GM19455 (cell line): Measurements from ENCODE around the gene COQ2.
A peak's percentile ranks its signal among the peaks of the same experiment; 100 is the strongest.
"Not testable (repeated sequence)": the region's sequence is repeated elsewhere in the genome, so short reads cannot be mapped to it uniquely, and the experiment has no call there.

Experiments used
- ATAC-seq: cut with Tn5 transposase; IDR thresholded peaks from one replicate; pipeline ENCODE4 v1.9.1; 2021; ENCODE audit not compliant: unreplicated experiment

The COQ2 gene

DNA sequence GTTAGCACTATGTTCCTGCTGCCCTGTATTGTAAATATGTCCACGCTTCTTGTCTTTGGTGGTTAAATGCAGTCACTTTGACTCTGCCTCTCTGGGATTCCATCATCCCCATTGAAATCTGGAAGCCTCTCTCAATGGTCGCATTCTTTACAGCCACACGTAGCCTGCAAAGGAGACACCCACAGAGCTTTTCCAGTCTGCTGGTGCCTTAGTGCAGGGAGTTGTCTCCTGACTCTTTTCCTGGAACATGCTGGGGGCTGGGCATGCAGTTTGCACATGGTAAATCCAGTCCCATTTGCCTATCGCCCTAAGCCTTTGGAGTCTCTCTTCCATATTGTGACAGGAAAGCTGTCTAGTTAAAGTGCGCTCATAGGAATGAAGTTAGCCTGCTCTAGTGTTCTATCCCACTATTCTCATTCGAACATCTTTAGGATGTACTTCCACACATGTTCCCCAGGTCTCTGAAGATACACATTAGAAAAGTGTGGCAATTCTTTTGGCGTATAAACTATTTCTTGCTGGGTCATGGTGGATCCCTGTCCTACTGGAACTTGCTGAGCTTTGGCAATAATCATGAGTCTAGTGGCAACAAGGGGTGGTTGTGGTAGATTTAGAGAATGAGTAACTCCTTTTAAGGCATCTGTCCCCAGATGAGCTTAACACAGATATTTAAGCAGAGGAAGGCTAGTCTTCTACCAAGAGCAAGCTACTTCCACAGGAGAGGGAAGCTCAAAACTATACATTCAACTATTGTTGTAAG lies 33.7 kb downstream of the COQ2 start:
- no peak for ATAC-seq

DNA sequence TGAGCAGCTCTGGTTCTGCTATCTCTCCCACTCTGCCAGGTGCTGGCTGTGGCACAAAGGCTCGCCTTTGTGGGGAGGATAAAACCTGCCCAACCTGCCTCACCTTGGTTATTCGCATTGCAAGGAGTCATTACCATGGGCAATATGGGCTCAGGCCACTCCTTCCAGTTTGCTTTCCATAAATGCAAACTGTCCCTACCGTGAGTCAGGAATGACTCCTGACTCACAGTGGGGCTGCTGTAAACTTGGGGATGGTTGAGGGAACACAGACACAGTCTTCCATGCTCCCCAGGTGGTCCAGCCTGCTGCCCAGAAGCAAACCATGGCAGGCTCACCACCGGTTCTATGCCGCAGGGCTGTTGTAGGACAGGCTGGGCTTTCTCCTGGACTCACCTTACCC lies 36.1 kb downstream of the COQ2 start:
- no peak for ATAC-seq

DNA sequence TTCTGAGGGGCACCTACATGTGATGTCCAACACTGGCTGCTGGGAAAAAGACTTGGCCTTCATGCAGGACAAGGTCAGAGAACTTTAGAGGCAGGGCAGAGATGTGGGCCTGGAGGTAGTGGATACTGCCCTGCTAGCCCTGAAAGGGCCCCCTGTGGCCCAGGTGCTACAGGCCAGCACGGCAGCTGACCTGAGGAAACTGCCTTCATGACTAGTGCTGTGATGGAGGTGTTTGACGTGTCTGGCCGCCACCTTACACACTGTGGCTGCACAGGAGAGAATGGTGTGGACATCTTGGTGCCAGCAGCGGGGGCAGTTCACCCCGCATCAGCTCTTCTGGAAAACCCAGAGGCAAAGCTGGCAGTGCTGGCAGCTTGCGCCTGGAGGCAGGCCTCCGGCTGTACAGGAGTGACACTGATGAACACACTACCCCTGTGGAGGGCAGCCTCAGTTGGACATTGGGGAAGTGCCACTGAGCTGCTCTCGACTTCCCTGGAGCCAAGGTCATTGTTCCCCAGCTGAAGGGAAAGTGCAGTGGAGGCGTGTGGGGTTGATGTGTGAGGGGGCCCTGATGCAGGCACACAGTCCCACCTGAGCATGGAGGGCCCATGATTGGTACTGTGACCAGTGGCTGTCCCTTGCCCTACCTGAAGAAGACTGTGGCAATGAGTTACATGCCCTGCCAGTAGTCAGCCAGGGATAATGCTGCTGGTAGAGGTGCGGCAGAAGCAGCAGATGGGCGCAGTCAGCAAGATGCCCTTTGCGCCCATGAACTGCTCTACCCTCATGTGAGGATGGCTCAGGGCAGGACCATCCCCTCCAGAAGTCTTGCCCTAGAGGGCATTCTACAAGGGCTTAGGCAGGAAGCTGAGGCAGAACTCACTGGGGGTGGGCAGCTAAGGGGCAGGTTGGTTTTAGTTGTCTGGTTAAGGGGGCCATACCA lies 36.9 kb downstream of the COQ2 start:
- no peak for ATAC-seq

DNA sequence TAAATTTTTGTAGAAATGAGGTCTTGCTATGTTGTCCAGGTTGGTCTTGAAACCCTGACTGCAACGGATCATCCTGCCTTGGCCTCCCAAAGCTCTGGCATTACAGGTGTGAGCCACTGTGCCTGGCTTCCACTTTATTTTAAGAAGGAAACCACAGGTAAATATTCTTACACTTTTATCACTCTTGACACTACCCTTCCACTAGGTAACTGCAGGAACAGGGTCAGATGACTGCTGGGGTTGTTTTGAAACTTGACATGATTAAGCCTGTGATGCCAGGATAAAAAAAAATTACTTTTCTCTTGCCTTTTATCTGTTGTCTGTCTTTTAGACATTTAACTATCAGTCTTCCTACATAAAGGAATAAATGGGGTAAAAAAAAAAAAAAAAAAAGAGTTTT lies 43.5 kb downstream of the COQ2 start:
- no peak for ATAC-seq

DNA sequence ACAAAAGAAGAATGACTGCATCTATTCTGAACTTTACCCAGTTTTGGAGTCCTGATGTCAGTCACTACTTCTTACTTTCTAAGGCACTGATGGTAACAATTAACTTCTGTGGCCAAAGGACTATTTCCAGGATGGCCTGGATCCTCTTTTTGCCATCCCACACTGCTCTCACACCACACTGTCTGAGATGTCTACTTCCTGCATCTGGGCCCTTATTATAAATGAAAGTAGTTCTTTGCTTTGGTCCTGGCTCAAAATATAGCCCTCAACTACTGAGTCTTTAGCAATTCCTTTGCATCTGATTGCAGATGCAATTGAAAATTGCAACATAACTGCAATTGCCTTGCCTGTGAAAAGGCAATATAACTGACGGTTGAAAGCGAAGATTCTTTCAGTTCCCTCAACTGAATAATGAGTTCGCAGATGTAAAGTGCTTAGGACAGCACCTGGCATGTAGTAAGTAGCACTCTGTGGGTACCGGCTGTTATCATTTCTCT lies 44.2 kb downstream of the COQ2 start:
- ATAC-seq, result peak; percentile 90

DNA sequence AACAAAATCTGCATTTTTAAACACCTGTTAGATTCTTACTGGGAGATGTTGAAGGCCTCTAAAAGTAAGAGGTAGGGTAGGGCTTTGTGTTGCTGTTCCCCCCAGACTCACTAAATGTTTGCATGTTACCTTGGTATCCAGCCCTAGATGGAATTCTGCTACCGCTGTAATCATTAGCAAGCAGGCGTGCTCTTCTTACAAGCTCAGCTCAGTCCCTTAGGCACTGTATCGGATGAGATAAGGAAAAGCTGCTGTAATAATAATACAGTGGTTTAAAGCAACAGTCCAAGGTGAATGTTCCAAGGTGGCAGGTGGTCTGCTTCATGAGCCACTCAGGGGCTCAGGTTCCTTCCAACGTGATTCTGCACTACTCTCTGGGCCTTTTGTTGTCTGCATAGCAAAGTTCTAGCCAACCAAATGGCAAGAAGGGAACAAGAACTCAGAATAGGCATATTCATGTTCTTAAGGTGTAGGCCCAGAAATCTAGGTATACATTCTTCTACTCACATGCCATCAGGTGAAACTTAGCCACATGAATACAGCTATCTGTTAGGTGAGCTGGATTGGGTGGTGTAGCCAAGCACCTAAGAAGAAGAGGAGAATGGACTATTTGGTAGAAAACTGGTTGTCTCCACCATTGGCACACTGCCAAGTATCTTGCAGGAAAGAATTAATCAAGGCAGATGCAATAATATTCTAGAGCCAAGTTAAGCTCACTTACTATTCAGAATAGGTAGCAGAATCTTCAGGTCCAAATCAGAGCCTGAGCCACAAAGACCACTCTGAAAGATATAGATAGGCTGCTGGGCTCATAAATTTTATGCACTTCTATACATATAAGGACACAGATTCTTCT lies 46.0 kb downstream of the COQ2 start:
- ATAC-seq, result no peak

DNA sequence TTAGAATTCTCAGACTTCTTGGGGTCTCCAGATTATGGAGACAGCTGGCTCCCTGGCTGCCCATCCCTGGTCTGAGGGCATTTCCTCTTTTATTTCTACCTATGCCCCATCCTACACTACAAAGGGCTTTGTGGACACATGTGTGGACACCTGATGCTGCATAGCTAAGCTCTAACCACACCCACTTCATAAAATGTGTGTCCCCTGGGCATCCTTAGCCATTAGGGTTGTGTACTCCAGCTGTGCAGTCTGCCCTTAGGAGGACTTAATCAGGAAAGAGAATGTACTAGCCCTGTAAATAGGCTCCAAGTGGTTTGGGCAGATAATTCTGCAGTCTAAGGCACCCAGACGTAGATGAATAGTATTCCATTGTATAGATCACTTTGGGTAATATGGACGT lies 47.0 kb downstream of the COQ2 start:
- ATAC-seq, result no peak

DNA sequence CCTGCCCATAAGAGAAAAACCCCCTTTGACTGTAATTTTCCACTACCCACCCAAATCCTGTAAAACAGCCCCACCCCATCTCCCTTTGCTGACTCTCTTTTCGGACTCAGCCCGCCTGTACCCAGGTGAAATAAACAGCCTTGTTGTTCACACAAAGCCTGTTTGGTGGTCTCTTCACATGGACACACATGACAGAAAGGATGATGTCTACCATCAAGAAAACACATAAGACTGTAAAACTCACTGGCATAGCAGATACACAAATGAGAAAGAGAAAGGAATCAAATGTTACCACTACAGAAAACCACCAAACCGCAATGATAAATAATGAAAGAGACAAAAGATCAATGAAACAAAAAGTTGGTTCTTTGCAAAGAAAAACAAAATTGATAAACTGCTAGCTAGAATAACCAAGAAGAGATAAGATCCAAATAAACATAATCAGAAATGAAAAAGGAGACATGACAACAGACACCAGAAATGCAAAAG lies 48.9 kb downstream of the COQ2 start:
- not testable (repeated sequence) for ATAC-seq

DNA sequence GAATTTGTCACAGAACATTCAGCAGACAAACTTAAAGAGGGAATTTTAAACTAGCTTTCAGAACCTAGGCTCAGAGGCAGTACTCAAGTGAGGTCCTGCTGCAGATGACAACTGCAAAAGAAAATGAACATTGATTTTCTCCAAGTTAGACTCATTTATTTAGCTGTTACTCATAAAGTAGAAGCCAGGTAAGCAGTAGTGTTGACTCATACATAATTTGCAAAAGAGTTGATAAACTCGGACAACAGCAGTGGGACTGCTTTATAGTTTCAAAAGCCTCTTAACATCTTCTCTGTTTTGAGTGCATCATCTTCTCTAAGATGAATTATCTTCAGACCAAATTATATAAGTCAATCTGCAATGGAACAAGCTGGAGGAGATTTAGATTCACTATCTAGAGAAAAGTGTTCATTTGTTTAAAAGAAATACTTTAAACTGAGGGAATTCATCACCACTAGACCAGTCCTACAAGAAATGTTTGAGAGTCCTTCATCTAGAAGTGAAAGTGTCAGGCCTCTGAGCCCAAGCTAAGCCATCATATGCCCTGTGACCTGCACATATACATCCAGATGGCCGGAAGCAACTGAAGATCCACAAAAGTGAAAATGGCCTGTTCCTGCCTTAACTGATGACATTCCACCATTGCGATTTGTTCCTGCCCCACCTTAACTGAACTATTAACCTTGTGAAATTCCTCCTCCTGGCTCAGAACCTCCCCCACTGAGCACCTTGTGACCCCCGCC lies 49.5 kb downstream of the COQ2 start:
- no peak for ATAC-seq

DNA sequence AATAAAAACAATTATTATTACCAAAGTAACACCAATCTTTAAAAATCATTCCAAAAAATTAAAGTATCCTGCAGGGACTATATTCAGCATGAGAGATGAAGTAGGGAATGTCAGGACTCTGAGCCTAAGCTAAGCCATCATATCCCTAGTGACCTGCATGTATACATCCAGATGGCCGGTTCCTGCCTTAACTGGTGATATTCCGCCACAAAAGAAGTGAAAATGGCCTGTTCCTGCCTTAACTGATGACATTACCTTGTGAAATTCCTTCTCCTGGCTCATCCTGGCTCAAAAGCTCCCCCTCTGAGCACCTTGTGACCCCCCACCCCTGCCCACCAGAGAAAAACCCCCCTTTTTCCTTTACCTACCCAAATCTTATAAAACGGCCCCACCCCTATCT lies 50.2 kb downstream of the COQ2 start:
- not testable (repeated sequence) for ATAC-seq

DNA sequence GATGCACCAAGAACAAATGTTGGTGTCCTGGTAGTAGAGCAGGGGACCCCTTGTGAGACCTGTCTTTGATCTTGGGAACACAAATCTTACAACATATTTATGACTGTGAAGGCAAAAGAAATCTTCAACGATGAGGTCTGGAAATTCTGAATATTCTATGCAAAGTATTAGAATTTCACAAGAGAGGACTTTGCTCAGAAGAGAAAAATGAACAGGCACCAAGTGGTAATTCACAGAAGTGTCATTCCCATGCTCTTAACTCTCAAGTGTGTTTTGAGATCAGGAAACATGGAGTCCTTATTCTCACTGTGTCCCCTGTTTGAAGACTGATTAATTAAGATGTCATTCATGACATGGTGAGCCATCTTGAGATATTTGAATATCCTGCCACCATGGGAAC lies 52.5 kb downstream of the COQ2 start:
- ATAC-seq, result no peak

DNA sequence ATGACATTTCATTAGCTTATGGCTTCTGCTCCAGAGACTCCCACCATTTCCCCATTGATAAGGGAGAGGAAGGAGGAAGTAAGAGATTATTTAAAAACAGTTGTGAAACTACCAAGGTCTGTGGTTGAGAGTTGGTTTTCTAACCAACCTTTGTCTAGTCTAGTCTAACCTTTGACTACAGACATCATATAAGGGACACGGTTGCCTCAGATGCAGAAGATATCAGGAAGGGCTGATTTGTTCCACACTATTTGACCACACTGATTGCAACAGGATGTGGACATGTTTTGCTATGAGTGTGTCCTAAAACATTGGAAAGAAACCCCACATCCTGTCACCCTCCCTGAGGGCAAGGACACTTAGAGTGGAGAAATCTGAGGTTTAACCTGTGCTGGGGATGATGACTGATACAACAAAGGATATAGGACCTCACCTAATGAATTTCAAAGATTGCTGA lies 53.0 kb downstream of the COQ2 start:
- peak; percentile 71 for ATAC-seq

DNA sequence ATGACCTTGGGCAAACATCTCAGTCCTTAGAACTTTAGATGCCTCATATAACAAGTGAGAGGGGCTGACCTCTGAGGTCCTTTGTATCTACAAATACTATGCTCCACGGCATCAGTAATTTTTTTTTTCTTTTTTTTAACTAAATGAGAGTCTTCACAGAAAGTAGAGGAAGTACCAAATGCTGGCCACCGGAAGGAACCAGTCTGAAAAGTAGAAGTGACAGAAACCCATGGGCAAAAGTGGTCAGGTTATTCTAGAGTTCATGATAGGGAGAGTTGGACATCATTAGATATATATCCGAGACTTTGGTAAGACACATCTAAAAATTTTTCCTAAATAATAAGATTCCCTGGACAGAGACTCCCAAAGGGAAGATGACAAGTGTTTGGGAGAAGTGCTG lies 53.7 kb downstream of the COQ2 start:
- ATAC-seq, result no peak

DNA sequence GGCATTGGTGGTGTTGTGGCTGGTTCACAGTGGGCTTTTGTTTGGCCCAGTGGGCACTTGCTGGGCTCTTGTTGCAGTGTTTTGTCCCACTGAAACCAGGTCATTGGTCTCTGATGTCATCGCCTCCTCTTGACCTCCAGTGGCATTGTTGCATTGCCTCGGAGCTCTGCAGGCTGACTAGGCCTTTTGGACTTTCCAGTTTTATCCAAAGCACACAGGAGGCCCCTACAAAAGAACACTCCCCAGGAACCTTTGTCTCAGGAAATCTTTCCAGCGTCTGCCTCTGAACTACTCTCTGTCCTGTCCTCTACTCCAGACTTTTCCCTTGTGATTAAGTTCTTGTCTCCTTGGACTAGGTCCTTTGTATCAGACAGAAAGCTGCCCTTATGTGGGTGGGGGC lies 54.8 kb downstream of the COQ2 start:
- no peak for ATAC-seq

DNA sequence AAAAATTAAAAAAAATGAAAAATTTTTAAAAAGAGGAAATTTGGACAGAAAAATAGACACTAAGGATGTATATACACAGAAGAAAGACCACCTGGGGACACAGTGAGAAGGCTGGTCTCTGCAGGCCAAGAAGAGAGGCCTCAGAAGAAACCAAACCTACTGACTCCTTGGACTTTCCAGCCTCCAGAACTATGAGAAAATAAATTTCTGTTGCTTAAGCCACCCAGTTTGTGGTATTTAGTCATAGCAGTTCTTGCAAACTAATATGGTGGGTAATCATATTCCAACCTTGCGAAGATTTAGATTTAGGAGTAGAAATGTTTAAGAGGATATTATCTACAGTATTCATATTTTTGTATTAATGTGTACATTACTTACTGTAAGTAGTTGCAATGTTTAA lies 56.4 kb downstream of the COQ2 start:
- no peak for ATAC-seq

DNA sequence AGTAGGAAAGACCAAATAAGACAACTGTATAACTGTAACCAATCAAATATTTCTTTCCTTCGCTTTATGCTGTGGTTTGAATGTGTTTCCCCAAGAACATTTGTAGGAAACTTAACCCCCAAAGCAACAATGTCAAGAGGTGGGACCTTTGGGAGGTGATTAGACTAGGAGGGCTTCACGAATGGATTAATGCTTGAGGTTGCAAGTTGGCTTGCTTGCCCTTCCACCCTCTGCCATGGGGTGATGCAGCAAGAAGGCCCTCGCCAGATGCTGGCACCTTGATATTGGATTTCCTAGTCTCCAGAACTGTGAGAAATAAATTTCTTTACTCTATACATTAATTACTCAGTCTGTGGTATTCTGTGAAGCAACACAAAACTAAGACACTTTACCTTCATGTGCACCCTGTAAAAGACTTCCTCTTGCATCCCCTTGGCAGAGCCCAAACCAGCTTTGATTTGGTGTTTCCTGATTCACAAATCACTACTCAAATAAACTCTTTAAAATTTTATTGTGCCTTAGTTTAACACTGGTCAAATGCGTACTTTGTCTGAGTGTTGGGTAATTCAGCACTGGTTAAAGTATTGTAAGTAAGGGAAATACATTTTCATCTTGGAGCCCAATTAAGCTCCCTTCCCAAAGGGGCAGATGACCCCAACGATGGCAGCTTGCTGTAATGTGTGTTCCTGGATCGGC lies 59.9 kb downstream of the COQ2 start:
- no peak for ATAC-seq

DNA sequence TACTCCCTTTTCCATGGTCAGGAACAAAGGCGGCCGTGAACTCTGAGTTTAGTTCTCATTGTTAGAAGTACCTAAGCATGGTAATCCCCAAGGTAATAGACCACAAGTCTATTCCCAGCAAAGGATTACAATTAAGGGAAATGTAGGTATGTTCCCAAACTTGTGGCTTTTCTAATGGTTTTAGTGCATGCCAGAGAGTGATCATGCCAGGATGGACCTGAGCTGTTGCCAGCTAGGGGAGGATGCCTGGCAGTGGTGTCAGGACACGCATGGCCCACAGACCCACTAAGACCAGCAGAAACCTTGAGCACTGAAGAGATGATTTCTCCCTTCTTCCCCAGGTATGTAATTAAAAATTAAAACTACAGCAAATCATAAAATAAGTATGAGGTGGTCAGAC lies 60.8 kb downstream of the COQ2 start:
- no peak for ATAC-seq

DNA sequence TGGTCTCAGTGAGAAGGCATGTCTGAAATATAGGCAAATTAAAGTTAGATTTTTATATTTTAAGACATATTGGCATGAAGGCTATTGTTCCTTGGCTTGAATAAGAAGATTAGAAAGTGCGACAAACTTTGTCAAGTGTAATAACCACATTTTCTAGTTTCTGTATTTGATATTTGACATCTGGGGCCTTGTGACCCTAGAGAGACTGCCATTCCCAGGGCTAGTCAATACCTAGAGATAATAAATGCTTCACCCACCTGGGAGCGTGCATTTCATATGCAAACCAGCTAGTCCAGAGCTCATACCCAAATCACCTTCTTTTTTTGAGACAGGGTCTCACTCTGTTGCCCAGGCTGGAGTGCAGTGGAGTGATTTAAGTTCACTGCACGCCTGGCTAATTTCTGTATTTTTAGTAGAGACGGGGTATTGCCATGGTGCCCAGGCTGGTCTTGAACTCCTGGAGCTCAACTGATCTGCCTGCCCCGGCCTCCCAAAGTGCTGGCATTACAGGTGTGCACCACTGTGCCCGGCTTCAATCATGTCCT lies 62.6 kb downstream of the COQ2 start:
- peak; percentile 49 for ATAC-seq
